Thymus (tissue), 11 donors: ENCODE data around the gene ZNF519. TPM values are rescaled to one million over a fixed set of nuclear protein-coding genes. Genes with fewer than 3 reads are reported as not detected.
"Not testable (repeated sequence)": the region's sequence is repeated elsewhere in the genome, so short reads cannot be mapped to it uniquely, and the experiment has no call there.

Source experiments
- DNase-seq, 9 donors: peaks; one replicate each; pipeline ENCODE4 v3.0.0-alpha.2; 2013; ENCODE audit warnings: low spot score in 9 of 9, low read depth in 6 of 9, missing footprints in 1 of 9
- H3K27ac ChIP-seq, 2 donors: one replicate each; pipeline ENCODE4 v1.5.1; 2013; ENCODE audit warnings: control low read depth in 1 of 2, low read depth in 1 of 2, low read length in 1 of 2, mild to moderate bottlenecking in 1 of 2, moderate library complexity in 1 of 2
- H3K27me3 ChIP-seq, 2 donors: one replicate each; pipeline ENCODE4 v1.5.1; 2013; ENCODE audit warnings: low read length in 1 of 2; ENCODE audit not compliant: control insufficient read depth in 2 of 2, insufficient read depth in 1 of 2
- H3K36me3 ChIP-seq, 2 donors: one replicate each; pipeline ENCODE4 v1.5.1; 2013; ENCODE audit warnings: low read length in 1 of 2, mild to moderate bottlenecking in 1 of 2, moderate library complexity in 1 of 2; ENCODE audit not compliant: control insufficient read depth in 2 of 2, insufficient read depth in 2 of 2
- H3K4me1 ChIP-seq, 2 donors: one replicate each; pipeline ENCODE4 v1.5.1; 2013; ENCODE audit warnings: low read length in 2 of 2; ENCODE audit not compliant: control insufficient read depth in 2 of 2, insufficient read depth in 2 of 2
- H3K4me3 ChIP-seq, 2 donors: one replicate each; pipeline ENCODE4 v1.5.1; 2013; ENCODE audit warnings: low read length in 2 of 2, control low read depth in 1 of 2, mild to moderate bottlenecking in 1 of 2
- H3K9me3 ChIP-seq, 2 donors: one replicate each; pipeline ENCODE4 v1.5.1; 2013; ENCODE audit warnings: low read length in 1 of 2, mild to moderate bottlenecking in 1 of 2; ENCODE audit not compliant: control insufficient read depth in 2 of 2, insufficient read depth in 1 of 2
- WGBS: extraction: QIAGEN DNeasy Blood & Tissue Kit; methylation state at CpG from one replicate; pipeline ENCODE4 v1.1.7; 2013; 5-methylcytosine and 5-hydroxymethylcytosine counted together
- polyA plus RNA-seq: library from polyadenylated mRNA; stranded (reverse); fragments of 200-250 nt; gene quantifications from one replicate; pipeline ENCODE4 v1.2.3, GENCODE V29; 2013
- total RNA-seq: library from RNA; stranded (reverse); fragments of 120-200 nt; gene quantifications from one replicate; pipeline ENCODE4 v1.2.4, GENCODE V29; 2013
- donor health status: healthy.

The ZNF519 gene
- total and polyA plus RNA-seq, 2 donors = 2.8 to 7.7 TPM

DNA sequence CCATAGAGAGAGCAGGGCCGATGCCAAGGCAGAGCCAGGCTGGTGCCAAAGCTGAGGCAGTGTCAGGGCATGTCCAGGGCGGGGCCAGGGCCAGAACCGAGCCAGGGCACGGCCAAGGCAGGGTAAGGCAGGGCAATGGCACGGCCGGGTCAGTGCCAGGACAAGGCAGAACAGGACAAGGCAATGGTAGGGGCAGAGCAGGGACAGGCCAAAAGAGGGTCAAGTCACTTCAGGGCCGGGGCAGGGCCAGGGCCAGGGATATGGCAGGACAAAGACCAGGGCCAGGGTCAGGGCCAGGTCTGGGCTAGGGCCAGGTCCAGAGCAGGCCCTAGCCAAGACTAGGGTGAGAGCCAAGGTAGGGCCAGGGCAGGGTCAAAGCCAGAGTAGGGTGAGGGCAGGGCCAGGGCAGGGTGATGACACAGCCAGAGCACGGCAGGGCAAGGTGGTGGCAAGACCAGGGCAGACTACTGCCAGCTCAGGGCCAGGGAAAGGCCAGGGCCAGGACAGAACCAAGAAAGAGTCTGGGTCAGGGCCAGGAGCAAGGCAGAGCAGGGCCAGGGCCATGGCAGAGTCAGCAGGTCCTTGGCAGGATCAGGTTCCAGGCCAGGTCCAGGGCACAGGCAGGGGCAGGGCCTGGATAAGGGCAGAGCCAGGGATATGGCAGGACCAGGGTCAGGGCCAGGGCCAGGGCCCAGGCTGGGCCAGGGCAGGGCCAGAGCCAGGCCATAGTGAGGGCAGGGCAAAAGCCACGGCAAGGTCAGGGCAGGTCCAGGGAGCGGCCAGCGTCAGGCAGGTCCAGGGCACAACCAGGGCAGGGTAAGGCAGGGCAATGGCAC, 41.1 kb upstream of the ZNF519 start:
- H3K9me3 ChIP-seq, H3K4me1 ChIP-seq, H3K27me3 ChIP-seq, DNase-seq, H3K4me3 ChIP-seq, H3K36me3 ChIP-seq, H3K27ac ChIP-seq: not testable (repeated sequence)
- WGBS = 93% methylated on average over 11 of the region's 11 CpGs

DNA sequence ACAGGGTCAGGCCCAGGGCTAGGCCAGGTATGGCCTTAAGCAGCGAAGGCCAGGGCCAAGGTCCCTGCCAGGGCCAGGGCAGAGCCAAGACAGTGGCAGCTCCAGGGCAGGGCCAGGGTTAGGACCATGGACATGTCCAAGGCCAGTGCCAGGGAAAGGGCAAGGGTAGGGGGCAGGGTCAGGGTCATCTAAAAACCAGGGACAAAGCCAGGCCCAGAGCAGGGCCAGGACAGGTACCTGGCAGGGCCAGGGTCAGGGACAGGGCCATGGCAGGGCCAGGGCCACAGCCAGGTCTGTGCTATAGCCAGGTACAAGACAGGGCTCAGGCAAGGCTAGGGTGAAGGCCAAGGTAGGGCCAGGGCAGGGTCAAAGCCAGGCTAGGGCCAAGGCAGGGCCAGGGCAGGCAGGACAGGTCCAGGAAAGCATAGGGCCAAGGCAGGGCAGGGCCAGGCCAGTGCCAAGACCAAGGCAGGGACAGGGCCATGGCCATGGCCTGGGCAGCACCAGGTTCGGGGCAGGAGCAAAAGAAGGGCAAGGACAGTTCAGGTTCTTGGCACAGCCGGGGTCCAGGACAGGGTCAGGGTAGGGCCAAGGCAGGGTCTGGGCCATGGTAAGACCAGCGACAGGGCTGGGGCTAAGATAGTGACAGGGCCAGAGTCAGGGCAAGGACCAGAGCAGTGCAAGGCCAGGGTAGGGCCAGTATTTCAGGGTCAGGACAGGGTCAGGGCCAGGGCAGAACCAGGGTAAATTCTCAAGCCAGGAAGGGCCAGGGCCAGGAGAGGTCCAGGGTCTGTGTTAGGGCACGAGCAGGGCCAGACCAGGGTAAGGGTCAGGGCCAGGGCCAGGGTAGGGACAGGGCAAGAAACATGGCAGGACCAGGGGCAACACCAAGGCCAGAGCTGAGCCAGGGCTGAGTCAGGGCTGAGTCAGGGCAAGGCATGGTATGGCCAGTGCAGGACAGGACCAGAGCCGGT, 40.2 kb upstream of the ZNF519 start:
- H3K36me3 ChIP-seq, H3K4me1 ChIP-seq, H3K4me3 ChIP-seq, H3K27ac ChIP-seq, H3K27me3 ChIP-seq, H3K9me3 ChIP-seq, DNase-seq: not testable (repeated sequence)
- 97% methylated on average over 6 of the region's 6 CpGs for WGBS

DNA sequence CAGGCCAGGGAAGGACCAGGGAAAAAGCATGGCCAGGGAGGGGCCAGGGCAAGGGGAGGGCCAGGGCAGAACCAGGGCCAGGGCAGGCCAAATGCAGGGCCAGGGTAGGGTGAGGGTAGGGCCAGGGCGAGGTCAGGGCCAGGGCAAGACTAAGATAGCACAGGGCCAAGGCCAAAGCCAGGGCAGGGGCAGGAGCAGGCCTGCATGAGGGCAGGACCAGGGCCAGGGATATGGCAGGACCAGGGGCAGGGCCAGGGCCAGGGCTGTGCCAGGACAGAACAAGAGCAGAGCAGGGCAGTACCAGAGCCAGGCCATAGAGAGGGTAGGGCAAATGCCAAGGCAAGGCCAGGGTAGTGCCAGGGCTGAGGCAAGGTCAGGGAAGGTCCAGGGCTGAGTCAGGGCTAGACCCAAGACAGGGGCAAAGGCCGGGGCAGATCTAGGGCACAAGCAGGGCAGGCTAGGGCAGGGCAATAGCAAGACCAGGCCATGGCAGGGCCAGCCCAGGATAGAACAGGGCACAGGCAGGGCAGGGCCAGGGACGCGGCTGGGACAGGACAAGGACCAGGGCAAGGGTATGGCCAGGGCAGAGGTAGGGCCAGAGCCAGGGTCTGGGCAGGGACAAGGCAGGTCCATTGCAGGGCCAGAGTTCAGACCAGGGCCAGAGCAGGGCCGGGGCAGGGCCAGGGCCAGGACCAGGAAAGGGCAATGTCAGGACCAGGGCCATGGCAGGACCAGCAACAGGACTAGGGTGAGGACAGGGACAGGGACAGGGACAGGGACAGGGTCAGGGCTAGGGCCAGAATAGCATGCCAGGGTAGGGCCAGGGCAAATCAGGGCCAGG, 39.3 kb upstream of the ZNF519 start:
- not testable (repeated sequence) for H3K4me3 ChIP-seq, H3K27ac ChIP-seq, H3K9me3 ChIP-seq, DNase-seq, H3K36me3 ChIP-seq, H3K4me1 ChIP-seq, H3K27me3 ChIP-seq
- 96% methylated on average over 5 of the region's 5 CpGs for WGBS

DNA sequence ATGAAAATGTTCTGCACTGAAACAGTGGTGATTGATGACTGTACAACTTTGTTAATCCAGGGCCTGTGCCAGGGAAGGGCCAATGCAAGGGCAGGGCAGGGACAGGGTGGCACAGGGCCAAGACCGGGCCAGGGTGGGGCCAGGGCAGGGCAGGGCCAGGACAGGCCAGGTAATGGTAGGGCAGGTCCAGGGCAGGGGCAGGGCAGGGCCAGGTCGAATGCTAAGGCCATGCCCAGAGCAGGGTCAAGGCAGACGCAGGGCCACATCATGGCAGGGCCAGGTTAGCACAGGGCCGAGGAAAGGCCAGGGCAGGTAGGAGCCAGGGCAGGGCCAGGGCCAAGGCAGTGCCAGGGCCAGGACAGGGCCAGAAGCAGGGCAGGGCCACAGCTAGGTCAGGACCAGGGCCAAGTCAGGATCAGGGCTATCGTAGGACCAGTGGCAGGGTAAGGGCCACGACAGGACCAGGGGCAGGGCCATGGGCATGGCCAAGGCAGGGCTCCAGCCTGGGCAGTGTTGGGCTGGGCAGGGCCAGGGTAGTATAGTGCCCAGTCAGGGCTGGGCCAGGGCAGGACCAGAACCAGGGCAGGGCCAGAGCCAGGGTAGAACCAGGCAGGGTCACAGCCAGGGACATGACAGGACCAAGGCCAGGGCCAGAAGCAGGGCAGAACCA, 38.3 kb upstream of the ZNF519 start:
- not testable (repeated sequence) for H3K36me3 ChIP-seq, H3K9me3 ChIP-seq, DNase-seq, H3K4me3 ChIP-seq, H3K4me1 ChIP-seq, H3K27me3 ChIP-seq, H3K27ac ChIP-seq
- 89% methylated on average over 6 of the region's 6 CpGs for WGBS

DNA sequence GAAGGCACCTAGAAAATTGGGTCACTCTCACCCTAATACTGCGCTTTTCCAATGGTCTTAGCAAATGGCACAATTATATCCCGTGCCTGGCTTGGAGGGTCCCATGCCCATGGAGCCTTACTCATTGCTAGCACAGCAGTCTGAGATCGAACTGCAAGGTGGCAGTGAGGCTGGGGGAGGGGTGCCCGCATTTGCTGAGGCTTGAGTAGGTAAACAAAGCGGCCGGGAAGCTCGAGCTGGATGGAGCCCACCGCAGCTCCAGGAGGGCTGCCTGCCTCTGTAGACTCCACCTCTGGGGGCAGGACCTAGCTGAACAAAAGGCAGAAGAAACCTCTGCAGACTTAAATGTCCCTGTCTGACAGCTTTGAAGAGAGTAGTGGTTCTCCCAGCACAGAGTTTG, 30.7 kb upstream of the ZNF519 start:
- DNase-seq, H3K9me3 ChIP-seq, H3K27me3 ChIP-seq, H3K36me3 ChIP-seq, H3K4me1 ChIP-seq, H3K4me3 ChIP-seq, H3K27ac ChIP-seq: not testable (repeated sequence)
- 71% methylated on average over 8 of the region's 8 CpGs for WGBS

DNA sequence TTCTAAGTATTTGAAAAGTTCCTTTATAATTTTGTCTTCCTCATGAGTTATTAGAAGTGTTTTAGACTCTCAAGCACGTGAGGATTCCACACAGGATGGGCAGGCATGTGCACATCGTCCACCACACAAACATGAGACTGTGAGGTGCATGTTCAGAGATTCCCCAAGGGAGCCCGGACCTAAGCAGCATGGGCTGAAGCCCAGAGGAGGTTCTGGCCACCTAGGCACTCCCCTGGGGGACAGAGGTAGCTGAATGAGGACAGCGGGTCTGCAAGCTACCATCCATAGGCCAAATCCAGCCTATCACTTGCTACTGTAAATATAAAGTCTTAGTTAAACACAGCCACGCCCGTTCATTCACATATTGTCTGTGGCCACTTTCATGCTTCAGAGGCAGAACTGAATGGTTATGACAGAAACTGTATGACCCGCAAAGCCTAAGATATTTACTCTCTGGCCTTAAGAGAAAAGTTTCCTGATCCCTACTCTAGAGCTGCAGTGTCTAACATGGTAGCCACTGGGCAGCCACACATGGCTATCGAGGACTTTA, 19.4 kb upstream of the ZNF519 start:
- H3K9me3 ChIP-seq, H3K27me3 ChIP-seq, H3K4me3 ChIP-seq, H3K36me3 ChIP-seq, DNase-seq, H3K4me1 ChIP-seq, H3K27ac ChIP-seq: not testable (repeated sequence)
- 88% methylated on average over 8 of the region's 8 CpGs for WGBS

DNA sequence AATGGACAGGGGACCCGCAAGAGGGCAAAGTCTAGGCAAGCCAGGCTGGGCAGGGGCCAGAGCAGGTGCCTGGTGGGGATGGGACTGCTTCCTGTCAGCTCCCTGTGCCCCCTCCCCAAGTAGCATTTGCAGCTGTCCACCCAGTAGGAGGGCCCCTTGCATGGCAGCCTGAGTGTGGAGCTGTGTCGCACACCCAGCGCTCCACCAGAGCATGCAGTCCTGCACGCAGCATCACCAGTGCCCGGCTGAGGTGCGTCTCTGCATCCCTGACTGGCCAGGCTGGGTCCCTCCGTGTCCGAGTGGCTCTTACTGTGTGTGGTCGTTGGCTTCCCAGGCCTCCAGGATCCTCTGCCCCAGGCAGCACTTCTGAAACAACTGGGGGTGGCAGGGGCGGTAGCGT, 18.5 kb upstream of the ZNF519 start:
- not testable (repeated sequence) for H3K9me3 ChIP-seq, DNase-seq, H3K27ac ChIP-seq, H3K36me3 ChIP-seq, H3K4me3 ChIP-seq, H3K27me3 ChIP-seq, H3K4me1 ChIP-seq
- 95% methylated on average over 11 of the region's 11 CpGs for WGBS

DNA sequence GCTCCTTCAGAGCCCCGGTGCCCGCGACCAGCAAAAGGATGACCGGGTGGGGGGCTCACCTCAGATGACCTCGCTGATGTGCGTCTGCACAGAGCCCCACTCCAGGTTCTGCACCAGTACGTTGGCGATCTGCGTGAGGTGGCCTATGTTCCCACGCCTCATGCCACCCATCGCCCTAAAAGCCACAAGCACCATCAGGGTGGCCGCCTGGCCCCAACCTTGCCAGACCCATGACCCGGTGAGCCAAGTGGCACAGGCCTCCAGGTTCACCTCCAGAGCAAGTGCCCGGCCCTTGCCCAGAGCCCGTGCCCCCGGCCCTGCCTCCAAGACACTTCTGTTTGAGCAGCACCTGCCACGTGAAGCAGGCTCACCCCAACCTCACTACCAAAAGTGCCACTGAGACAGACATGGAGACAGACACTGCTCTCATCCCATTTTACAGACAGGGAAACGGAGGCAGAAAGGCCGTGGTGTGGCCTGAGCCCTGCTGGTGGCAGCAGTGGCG, 17.7 kb upstream of the ZNF519 start:
- not testable (repeated sequence) for H3K36me3 ChIP-seq, H3K9me3 ChIP-seq, H3K27ac ChIP-seq, H3K4me3 ChIP-seq, DNase-seq, H3K27me3 ChIP-seq, H3K4me1 ChIP-seq
- WGBS = 97% methylated on average over 17 of the region's 20 CpGs
